ENCODE measurements around the gene SMCO2. TPM values are rescaled to one million over a fixed set of nuclear protein-coding genes. Genes with fewer than 3 reads are reported as not detected.
A peak's percentile ranks its signal among the peaks of the same experiment; 100 is the strongest.

SMCO2 gene
- total RNA-seq, 1 experiment from 2014 or later = 0.20 TPM

- no peaks in the 10 kb centered on the region for H3K27me3 ChIP-seq (ENCODE audit: insufficient read depth, low read length)
- no peak overlapping the region for H3K18ac ChIP-seq (ENCODE audit: insufficient read length, low read depth, low read length)
- H2BK5ac ChIP-seq (ENCODE audit: insufficient read length, low read length) = no peak overlapping the region
- H3K14ac ChIP-seq (ENCODE audit: insufficient read depth, low read length) = no peak overlapping the region
- no peak overlapping the region for H3K56ac ChIP-seq (ENCODE audit: insufficient read length, low read depth, low read length)
- no peak overlapping the region for H2BK20ac ChIP-seq (ENCODE audit: low read depth, low read length, poor library complexity, severe bottlenecking)
- Mint-ChIP-seq H3K4me3 (no peak overlapping the region), H3K27ac (peak overlapping the region in 2 of 3 experiments; percentile 64 to 94; a peak in 2 of 7 replicates), H3K4me1 (peaks cover 3 to 9% of the 10 kb centered on the region in 2 experiments; a peak in 3 of 4 replicates), H3K9me3 (no peaks in the 10 kb centered on the region; a peak in 1 of 5 replicates), H3K27me3 (ENCODE audit: low read depth) (no peaks in the 10 kb centered on the region), H3K36me3 (ENCODE audit: insufficient read depth in 1 of 3, low read depth in 3 of 3) (no peaks in the 10 kb centered on the region)
- H3T11ph ChIP-seq (ENCODE audit: low read length) = no peak overlapping the region
- no peak overlapping the region for H4K5ac ChIP-seq (ENCODE audit: insufficient read length, low read depth, low read length)
- no peaks in the 10 kb centered on the region for H3K23me2 ChIP-seq (ENCODE audit: insufficient read length, low read depth, low read length, poor library complexity, severe bottlenecking)
- no peaks in the 10 kb centered on the region for H3K4me1 ChIP-seq (ENCODE audit: insufficient read depth, low read length)
- TF ChIP-seq, protein P1, sequence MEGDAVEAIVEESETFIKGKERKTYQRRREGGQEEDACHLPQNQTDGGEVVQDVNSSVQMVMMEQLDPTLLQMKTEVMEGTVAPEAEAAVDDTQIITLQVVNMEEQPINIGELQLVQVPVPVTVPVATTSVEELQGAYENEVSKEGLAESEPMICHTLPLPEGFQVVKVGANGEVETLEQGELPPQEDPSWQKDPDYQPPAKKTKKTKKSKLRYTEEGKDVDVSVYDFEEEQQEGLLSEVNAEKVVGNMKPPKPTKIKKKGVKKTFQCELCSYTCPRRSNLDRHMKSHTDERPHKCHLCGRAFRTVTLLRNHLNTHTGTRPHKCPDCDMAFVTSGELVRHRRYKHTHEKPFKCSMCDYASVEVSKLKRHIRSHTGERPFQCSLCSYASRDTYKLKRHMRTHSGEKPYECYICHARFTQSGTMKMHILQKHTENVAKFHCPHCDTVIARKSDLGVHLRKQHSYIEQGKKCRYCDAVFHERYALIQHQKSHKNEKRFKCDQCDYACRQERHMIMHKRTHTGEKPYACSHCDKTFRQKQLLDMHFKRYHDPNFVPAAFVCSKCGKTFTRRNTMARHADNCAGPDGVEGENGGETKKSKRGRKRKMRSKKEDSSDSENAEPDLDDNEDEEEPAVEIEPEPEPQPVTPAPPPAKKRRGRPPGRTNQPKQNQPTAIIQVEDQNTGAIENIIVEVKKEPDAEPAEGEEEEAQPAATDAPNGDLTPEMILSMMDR (conservative IDR thresholded peaks at IDR 0.05) = no peak
- no peak overlapping the region for H3K9ac ChIP-seq (ENCODE audit: extremely low read depth, insufficient read length, low read length)
- no peak overlapping the region for H3K27ac ChIP-seq (ENCODE audit: insufficient read length, low read depth, low read length)
- H4K8ac ChIP-seq (replicated peaks; ENCODE audit: insufficient read length, low read depth, low read length) = no peak overlapping the region
- no peak overlapping the region for H2BK15ac ChIP-seq (ENCODE audit: low read depth, low read length)
- no peak overlapping the region for H2BK12ac ChIP-seq (ENCODE audit: insufficient read length, low read depth, low read length)
- H4K91ac ChIP-seq (ENCODE audit: insufficient read length, low read depth, low read length) = no peak overlapping the region
- H2BK120ac ChIP-seq (ENCODE audit: low read depth, low read length, poor library complexity, severe bottlenecking) = no peak overlapping the region
- H2AK5ac ChIP-seq (ENCODE audit: insufficient read length, low read length) = no peak overlapping the region
- H3K79me1 ChIP-seq (ENCODE audit: insufficient read depth, low read depth, low read length, poor library complexity, severe bottlenecking) = no peaks in the 10 kb centered on the region
- H4K20me1 ChIP-seq (ENCODE audit: control insufficient read depth, insufficient read depth, insufficient read length) = no peaks in the 10 kb centered on the region
- H3K4me2 ChIP-seq (ENCODE audit: insufficient read depth, insufficient read length, low read length) = no peak overlapping the region
- no peak overlapping the region for H3K23ac ChIP-seq (ENCODE audit: insufficient read length, low read depth, low read length)
- no peak overlapping the region for H3K4ac ChIP-seq (ENCODE audit: low read depth, low read length)
- DNase-seq = no peak
- no CpG with 5 or more reads among the region's 3 CpGs for WGBS (ENCODE audit: extremely low coverage, insufficient read length, low lambda C conversion rate)
- H2AFZ ChIP-seq (ENCODE audit: low read length) = no peak overlapping the region
- no peaks in the 10 kb centered on the region for H3K9me3 ChIP-seq (ENCODE audit: control insufficient read depth, low read depth, low read length)
- H3K79me2 ChIP-seq (ENCODE audit: insufficient read depth, low read length) = no peaks in the 10 kb centered on the region
Observed at GRCh38 chr12:27456618-27457017, 10.1 kb downstream of the SMCO2 start.
